ENCODE data around the gene ERH. TPM values are rescaled to one million over a fixed set of nuclear protein-coding genes. Genes with fewer than 3 reads are reported as not detected.

The ERH gene
- total RNA-seq = 10 to 100 TPM; 46.0 to 71.7 (median 68.5) TPM
- long read RNA-seq, partial matches to known transcripts = 0 of 5 reads
- long read RNA-seq, other reads (novel, unspliced or antisense) = 0 of 5 reads

- intact Hi-C loops (cut with DNase I) = no loop called here
Observed at GRCh38 chr14:69398053-69398817, at the start of gene ERH, which contains the start of gene SLC39A9. ERH (minus strand) TSS chr14:69398299; CDS start chr14:69398233, 66 bp downstream. SLC39A9 (plus strand) TSS chr14:69398692; CDS start chr14:69399370, 678 bp downstream.

GRCh38 chr14:69443296-69443805 lies 45.3 kb upstream of the ERH start:
- intact Hi-C loops (cut with DNase I) = no loop called here
- peaks cover 0 to 5% (median 0%) of the 10 kb centered on the region in 4 donors for H3K36me3 ChIP-seq
- DNase-seq (no peak), ATAC-seq (no peak)
- no peaks in the 10 kb centered on the region for H3K4me1 ChIP-seq
- no peaks in the 10 kb centered on the region for H3K9me3 ChIP-seq
- 90% methylated on average over 4 of the region's 5 CpGs for WGBS (ENCODE audit: insufficient coverage, low coverage, low lambda C conversion rate, missing lambda C conversion rate)
- TF ChIP-seq CTCF (IDR thresholded peaks at IDR 0.05) = no peak
- TF ChIP-seq POLR2A (IDR thresholded peaks at IDR 0.05) = no peak
- H3K4me3 ChIP-seq = no peak overlapping the region
- H3K27ac ChIP-seq = no peak overlapping the region
- H3K27me3 ChIP-seq = no peaks in the 10 kb centered on the region

More at GRCh38 chr14:69398053-69398817, at the start of gene ERH, which contains the start of gene SLC39A9:
- ATAC-seq (peak; percentile 96 to 97 (median 96)), DNase-seq (peak; percentile 95 to 97 (median 97))
- Histone ChIP-seq H3K4me1 (peaks cover 0 to 38% (median 11%) of the 10 kb centered on the region in 4 donors), H3K9me3 (no peaks in the 10 kb centered on the region), H3K4me3 (peak within 1 kb of the TSS; percentile 77 to 98 (median 90)), H3K27me3 (no peaks in the 10 kb centered on the region), H3K27ac (peak within 1 kb of the TSS; percentile 74 to 84 (median 79)), H3K36me3 (peaks cover 4 to 31% (median 13%) of the 10 kb centered on the region in 4 donors)
- 0% methylated on average over 24 of the region's 53 CpGs for WGBS (ENCODE audit: insufficient coverage, low coverage, low lambda C conversion rate, missing lambda C conversion rate)
- TF ChIP-seq CTCF (IDR thresholded peaks at IDR 0.05) (no peak), POLR2A (IDR thresholded peaks at IDR 0.05) (peak; percentile 60)

GRCh38 chr14:69441948-69442347 lies 43.8 kb upstream of the ERH start:
- H3K9me3 ChIP-seq = no peaks in the 10 kb centered on the region
- no peak for ATAC-seq
- H3K27me3 ChIP-seq = no peaks in the 10 kb centered on the region
- intact Hi-C loops (cut with DNase I) = no loop called here
- H3K36me3 ChIP-seq = peaks cover 0 to 5% (median 0%) of the 10 kb centered on the region in 4 donors
- H3K4me1 ChIP-seq = no peaks in the 10 kb centered on the region
- no peak overlapping the region for H3K4me3 ChIP-seq
- no peak for DNase-seq
- no peak for TF ChIP-seq POLR2A (IDR thresholded peaks at IDR 0.05)
- TF ChIP-seq CTCF (IDR thresholded peaks at IDR 0.05) = no peak
- H3K27ac ChIP-seq = no peak overlapping the region
- 73% methylated on average over 5 of the region's 5 CpGs for WGBS (ENCODE audit: insufficient coverage, low coverage, low lambda C conversion rate, missing lambda C conversion rate)

GRCh38 chr14:69439521-69440270 lies 41.6 kb upstream of the ERH start:
- Histone ChIP-seq H3K27ac (no peak overlapping the region), H3K27me3 (no peaks in the 10 kb centered on the region), H3K4me1 (no peaks in the 10 kb centered on the region), H3K9me3 (no peaks in the 10 kb centered on the region), H3K4me3 (no peak overlapping the region), H3K36me3 (peaks cover 0 to 5% (median 0%) of the 10 kb centered on the region in 4 donors)
- 86% methylated on average over 8 of the region's 12 CpGs for WGBS (ENCODE audit: insufficient coverage, low coverage, low lambda C conversion rate, missing lambda C conversion rate)
- TF ChIP-seq POLR2A (IDR thresholded peaks at IDR 0.05) = no peak
- no peak for TF ChIP-seq CTCF (IDR thresholded peaks at IDR 0.05)
- no peak for DNase-seq
- intact Hi-C loops (cut with DNase I) = no loop called here
- no peak for ATAC-seq
